ENCODE results near the gene DIAPH2.

Gene DIAPH2

DNA sequence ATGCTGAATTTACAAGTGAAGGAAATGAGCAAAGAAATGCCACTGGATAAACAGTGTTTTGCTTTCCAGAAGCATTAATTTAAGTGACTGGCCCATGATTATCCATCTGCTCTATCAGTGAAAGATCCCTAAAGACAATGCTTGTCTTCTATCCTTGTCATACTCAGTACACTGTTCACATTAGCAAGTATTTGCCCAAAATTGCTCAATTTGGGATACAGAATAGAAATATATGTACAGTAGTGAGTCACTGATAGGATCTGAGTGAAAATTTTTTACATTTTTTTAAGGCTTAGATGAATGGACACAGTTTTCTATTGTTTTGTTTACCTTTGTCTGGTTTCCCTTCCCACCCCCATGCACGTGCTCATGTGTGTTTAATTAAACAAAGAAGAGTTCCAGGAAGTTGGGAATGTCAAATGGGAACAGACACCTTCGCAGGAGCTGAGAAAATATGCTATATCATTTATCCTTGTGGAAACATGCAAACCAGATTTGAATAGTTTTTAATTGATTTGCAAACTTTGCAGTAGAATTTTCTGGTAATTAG, 855.4 kb downstream of the DIAPH2 start (continued):
- TF ChIP-seq, protein P1, sequence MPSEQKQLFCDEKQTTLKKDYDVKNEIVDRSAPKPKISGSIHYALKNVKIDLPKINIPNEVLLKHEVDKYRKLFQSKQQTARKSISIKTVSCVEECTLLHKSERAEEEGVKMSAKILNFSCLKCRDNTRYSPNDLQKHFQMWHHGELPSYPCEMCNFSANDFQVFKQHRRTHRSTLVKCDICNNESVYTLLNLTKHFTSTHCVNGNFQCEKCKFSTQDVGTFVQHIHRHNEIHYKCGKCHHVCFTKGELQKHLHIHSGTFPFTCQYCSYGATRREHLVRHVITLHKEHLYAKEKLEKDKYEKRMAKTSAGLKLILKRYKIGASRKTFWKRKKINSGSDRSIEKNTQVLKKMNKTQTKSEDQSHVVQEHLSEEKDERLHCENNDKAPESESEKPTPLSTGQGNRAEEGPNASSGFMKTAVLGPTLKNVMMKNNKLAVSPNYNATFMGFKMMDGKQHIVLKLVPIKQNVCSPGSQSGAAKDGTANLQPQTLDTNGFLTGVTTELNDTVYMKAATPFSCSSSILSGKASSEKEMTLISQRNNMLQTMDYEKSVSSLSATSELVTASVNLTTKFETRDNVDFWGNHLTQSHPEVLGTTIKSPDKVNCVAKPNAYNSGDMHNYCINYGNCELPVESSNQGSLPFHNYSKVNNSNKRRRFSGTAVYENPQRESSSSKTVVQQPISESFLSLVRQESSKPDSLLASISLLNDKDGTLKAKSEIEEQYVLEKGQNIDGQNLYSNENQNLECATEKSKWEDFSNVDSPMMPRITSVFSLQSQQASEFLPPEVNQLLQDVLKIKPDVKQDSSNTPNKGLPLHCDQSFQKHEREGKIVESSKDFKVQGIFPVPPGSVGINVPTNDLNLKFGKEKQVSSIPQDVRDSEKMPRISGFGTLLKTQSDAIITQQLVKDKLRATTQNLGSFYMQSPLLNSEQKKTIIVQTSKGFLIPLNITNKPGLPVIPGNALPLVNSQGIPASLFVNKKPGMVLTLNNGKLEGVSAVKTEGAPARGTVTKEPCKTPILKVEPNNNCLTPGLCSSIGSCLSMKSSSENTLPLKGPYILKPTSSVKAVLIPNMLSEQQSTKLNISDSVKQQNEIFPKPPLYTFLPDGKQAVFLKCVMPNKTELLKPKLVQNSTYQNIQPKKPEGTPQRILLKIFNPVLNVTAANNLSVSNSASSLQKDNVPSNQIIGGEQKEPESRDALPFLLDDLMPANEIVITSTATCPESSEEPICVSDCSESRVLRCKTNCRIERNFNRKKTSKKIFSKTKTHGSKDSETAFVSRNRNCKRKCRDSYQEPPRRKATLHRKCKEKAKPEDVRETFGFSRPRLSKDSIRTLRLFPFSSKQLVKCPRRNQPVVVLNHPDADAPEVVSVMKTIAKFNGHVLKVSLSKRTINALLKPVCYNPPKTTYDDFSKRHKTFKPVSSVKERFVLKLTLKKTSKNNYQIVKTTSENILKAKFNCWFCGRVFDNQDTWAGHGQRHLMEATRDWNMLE (tag by site-specific recombination; conservative IDR thresholded peaks at IDR 0.05; ENCODE audit: low read depth), result no peak
- TF ChIP-seq ZFHX2 (tag by site-specific recombination; conservative IDR thresholded peaks at IDR 0.05) (no peak), GLIS1 (tag by site-specific recombination; IDR thresholded peaks at IDR 0.05) (no peak), ZNF140 (tag by site-specific recombination; IDR thresholded peaks at IDR 0.05) (no peak)
- TF ChIP-seq, protein P2, sequence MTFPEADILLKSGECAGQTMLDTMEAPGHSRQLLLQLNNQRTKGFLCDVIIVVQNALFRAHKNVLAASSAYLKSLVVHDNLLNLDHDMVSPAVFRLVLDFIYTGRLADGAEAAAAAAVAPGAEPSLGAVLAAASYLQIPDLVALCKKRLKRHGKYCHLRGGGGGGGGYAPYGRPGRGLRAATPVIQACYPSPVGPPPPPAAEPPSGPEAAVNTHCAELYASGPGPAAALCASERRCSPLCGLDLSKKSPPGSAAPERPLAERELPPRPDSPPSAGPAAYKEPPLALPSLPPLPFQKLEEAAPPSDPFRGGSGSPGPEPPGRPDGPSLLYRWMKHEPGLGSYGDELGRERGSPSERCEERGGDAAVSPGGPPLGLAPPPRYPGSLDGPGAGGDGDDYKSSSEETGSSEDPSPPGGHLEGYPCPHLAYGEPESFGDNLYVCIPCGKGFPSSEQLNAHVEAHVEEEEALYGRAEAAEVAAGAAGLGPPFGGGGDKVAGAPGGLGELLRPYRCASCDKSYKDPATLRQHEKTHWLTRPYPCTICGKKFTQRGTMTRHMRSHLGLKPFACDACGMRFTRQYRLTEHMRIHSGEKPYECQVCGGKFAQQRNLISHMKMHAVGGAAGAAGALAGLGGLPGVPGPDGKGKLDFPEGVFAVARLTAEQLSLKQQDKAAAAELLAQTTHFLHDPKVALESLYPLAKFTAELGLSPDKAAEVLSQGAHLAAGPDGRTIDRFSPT (tag by site-specific recombination; IDR thresholded peaks at IDR 0.05), result no peak

DNA sequence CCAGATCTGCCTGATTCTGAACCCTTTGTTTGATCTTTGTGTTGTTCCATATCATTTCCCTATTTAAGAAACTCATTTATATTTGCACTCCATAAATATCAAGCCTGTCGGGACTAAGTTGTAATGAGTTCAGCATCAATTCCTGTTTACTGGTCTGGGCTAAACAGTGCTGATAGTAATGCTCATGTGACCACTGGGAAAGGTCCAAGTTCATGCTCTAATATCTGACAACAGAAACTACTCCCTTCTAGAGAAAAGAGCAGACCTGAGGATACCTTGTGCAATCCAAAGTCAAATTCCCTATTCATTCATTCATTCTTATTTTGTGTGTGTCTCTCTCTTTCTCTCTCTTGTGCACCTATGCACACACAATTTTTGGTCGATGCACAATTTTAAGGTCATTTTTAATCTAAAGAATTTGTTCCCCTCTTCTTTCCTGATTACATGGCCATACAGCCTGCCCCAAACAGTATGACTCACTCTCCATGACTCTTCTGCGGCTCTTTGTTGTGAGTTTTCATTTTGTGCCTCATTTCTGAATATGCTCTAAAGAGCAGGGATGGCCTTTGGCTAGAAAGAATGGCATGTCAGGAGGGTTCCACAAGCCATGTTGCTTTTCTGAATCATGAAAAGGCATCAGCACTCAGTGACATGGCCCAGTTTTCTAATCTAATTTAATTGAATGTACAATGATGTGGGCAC, 863.4 kb downstream of the DIAPH2 start:
- H3K27ac ChIP-seq (ENCODE audit: extremely low read depth, low read depth, low read length), result no peak overlapping the region
- ChIA-PET CTCF (no interaction called here), POLR2A (no interaction called here)
- no peak overlapping the region for H3K4me3 ChIP-seq (ENCODE audit: low read depth, low read length)
- no peaks in the 10 kb centered on the region for H3K36me3 ChIP-seq (ENCODE audit: control insufficient read depth in 2 of 2, insufficient read depth in 1 of 2, low read length in 2 of 2)
- H3K9me3 ChIP-seq (ENCODE audit: control insufficient read depth, insufficient read depth, low read depth, low read length), result no peaks in the 10 kb centered on the region; the same call in 1 of the 2 replicates
- H3K4me1 ChIP-seq (ENCODE audit: control insufficient read depth, insufficient read depth, low read length), result no peaks in the 10 kb centered on the region
- TF ChIP-seq ZBTB17 (tag by site-specific recombination; IDR thresholded peaks at IDR 0.05) (no peak), ZFP41 (tag by site-specific recombination; IDR thresholded peaks at IDR 0.05; ENCODE audit: borderline replicate concordance) (no peak), ZNF48 (tag by site-specific recombination; IDR thresholded peaks at IDR 0.05) (no peak), ZNF830 (tag by site-specific recombination; IDR thresholded peaks at IDR 0.05; ENCODE audit: low read depth) (no peak), ZNF670 (tag by site-specific recombination; IDR thresholded peaks at IDR 0.05; ENCODE audit: low read depth) (no peak), ZNF596 (tag by site-specific recombination; IDR thresholded peaks at IDR 0.05) (no peak), ZNF214 (tag by site-specific recombination; IDR thresholded peaks at IDR 0.05; ENCODE audit: borderline replicate concordance) (no peak), ZNF76 (tag by site-specific recombination; IDR thresholded peaks at IDR 0.05; ENCODE audit: borderline replicate concordance, low read depth) (no peak), ZNF157 (tag by site-specific recombination; IDR thresholded peaks at IDR 0.05) (no peak), ZNF311 (tag by site-specific recombination; IDR thresholded peaks at IDR 0.05; ENCODE audit: borderline replicate concordance) (no peak)
- TF ChIP-seq, protein P3, sequence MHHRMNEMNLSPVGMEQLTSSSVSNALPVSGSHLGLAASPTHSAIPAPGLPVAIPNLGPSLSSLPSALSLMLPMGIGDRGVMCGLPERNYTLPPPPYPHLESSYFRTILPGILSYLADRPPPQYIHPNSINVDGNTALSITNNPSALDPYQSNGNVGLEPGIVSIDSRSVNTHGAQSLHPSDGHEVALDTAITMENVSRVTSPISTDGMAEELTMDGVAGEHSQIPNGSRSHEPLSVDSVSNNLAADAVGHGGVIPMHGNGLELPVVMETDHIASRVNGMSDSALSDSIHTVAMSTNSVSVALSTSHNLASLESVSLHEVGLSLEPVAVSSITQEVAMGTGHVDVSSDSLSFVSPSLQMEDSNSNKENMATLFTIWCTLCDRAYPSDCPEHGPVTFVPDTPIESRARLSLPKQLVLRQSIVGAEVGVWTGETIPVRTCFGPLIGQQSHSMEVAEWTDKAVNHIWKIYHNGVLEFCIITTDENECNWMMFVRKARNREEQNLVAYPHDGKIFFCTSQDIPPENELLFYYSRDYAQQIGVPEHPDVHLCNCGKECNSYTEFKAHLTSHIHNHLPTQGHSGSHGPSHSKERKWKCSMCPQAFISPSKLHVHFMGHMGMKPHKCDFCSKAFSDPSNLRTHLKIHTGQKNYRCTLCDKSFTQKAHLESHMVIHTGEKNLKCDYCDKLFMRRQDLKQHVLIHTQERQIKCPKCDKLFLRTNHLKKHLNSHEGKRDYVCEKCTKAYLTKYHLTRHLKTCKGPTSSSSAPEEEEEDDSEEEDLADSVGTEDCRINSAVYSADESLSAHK (tag by site-specific recombination; IDR thresholded peaks at IDR 0.05), result no peak
- TF ChIP-seq, protein P4, sequence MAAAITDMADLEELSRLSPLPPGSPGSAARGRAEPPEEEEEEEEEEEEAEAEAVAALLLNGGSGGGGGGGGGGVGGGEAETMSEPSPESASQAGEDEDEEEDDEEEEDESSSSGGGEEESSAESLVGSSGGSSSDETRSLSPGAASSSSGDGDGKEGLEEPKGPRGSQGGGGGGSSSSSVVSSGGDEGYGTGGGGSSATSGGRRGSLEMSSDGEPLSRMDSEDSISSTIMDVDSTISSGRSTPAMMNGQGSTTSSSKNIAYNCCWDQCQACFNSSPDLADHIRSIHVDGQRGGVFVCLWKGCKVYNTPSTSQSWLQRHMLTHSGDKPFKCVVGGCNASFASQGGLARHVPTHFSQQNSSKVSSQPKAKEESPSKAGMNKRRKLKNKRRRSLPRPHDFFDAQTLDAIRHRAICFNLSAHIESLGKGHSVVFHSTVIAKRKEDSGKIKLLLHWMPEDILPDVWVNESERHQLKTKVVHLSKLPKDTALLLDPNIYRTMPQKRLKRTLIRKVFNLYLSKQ (tag by site-specific recombination; IDR thresholded peaks at IDR 0.05; ENCODE audit: borderline replicate concordance), result no peak

Measured in HEK293 (cell line).